Astrocyte (in vitro differentiated cells and primary cell): ENCODE data around the gene AHNAK. TPM values are rescaled to one million over a fixed set of nuclear protein-coding genes. Genes with fewer than 3 reads are reported as not detected.

ENCODE experiments used
- DNase-seq: peaks from one replicate; pipeline ENCODE4 v3.0.0-alpha.2; 2010; ENCODE audit warnings: low read depth
- FAIRE-seq: peaks from 2 replicates; lab custom pipeline; 2011; peaks lifted over from hg19 to GRCh38; lab: Jason Lieb, UNC
- H2AFZ ChIP-seq: 2 replicates; pipeline ENCODE4 v1.6.0; 2012; ENCODE audit warnings: low read depth, low read length, inconsistent platforms
- H3K27ac ChIP-seq: 2 replicates; pipeline ENCODE4 v1.5.1; 2011; ENCODE audit warnings: low read depth, low read length, inconsistent platforms
- H3K27me3 ChIP-seq: 2 replicates; pipeline ENCODE4 v1.6.0; 2011; ENCODE audit warnings: low read length, inconsistent platforms; ENCODE audit not compliant: insufficient read depth
- H3K36me3 ChIP-seq: 2 replicates; pipeline ENCODE4 v1.5.1; 2011; ENCODE audit warnings: low read length, inconsistent platforms; ENCODE audit not compliant: insufficient read depth
- H3K4me1 ChIP-seq: 2 replicates; pipeline ENCODE4 v1.5.1; 2011; ENCODE audit warnings: low read length, inconsistent platforms; ENCODE audit not compliant: insufficient read depth
- H3K4me2 ChIP-seq: 2 replicates; pipeline ENCODE4 v1.6.0; 2012; ENCODE audit warnings: low read length, inconsistent platforms
- H3K4me3 ChIP-seq: 2 replicates; pipeline ENCODE4 v1.5.1; 2011; ENCODE audit warnings: low read depth, mild to moderate bottlenecking, low read length, inconsistent platforms; ENCODE audit not compliant: insufficient read depth
- H3K79me2 ChIP-seq: 2 replicates; pipeline ENCODE4 v1.6.0; 2012; ENCODE audit warnings: mild to moderate bottlenecking, low read length, inconsistent platforms; ENCODE audit not compliant: insufficient read depth
- H3K9ac ChIP-seq: 2 replicates; pipeline ENCODE4 v1.6.0; 2012; ENCODE audit warnings: mild to moderate bottlenecking, low read length, inconsistent platforms
- H3K9me3 ChIP-seq: 2 replicates; pipeline ENCODE4 v1.5.1; 2012; ENCODE audit warnings: low read depth, mild to moderate bottlenecking, low read length, inconsistent platforms; ENCODE audit not compliant: insufficient read depth
- H4K20me1 ChIP-seq: 2 replicates; pipeline ENCODE4 v1.6.0; 2012; ENCODE audit warnings: low read length, inconsistent platforms; ENCODE audit not compliant: insufficient read depth
- H3K27ac Mint-ChIP-seq: one replicate; pipeline ENCODE4 v1.8.0; 2021; ENCODE audit warnings: mild to moderate bottlenecking, mixed read lengths; ENCODE audit not compliant: unreplicated experiment
- H3K27me3 Mint-ChIP-seq: one replicate; pipeline ENCODE4 v1.8.0; 2021; ENCODE audit warnings: low read depth, mixed read lengths; ENCODE audit not compliant: unreplicated experiment
- H3K36me3 Mint-ChIP-seq: one replicate; pipeline ENCODE4 v1.8.0; 2021; ENCODE audit warnings: low read depth, mixed read lengths; ENCODE audit not compliant: unreplicated experiment
- H3K4me1 Mint-ChIP-seq: one replicate; pipeline ENCODE4 v1.8.0; 2021; ENCODE audit warnings: low read depth, mixed read lengths; ENCODE audit not compliant: unreplicated experiment
- H3K4me3 Mint-ChIP-seq: one replicate; pipeline ENCODE4 v1.8.0; 2021; ENCODE audit warnings: mild to moderate bottlenecking, moderate library complexity, mixed read lengths; ENCODE audit not compliant: unreplicated experiment
- H3K9me3 Mint-ChIP-seq: one replicate; pipeline ENCODE4 v1.8.0; 2021; ENCODE audit warnings: mild to moderate bottlenecking, mixed read lengths; ENCODE audit not compliant: unreplicated experiment
- EZH2 ChIP-seq: IDR thresholded peaks from 2 replicates; pipeline ENCODE4 v1.6.1; 2012; ENCODE audit warnings: mild to moderate bottlenecking, low read length, inconsistent platforms; ENCODE audit not compliant: insufficient read depth
- total RNA-seq: library from RNA; stranded (reverse); gene quantifications from 2 replicates; pipeline ENCODE4 v1.2.1, GENCODE V29; 2021
- TF ChIP-seq, protein P1 (sequence below): IDR thresholded peaks from 2 replicates; pipeline ENCODE4 v1.5.1; 2011; ENCODE audit warnings: low read depth, mild to moderate bottlenecking, inconsistent platforms, low read length, moderate library complexity; ENCODE audit not compliant: insufficient read depth

Gene AHNAK
- total RNA-seq, 1 donor from 2014 or later: 378 TPM

DNA sequence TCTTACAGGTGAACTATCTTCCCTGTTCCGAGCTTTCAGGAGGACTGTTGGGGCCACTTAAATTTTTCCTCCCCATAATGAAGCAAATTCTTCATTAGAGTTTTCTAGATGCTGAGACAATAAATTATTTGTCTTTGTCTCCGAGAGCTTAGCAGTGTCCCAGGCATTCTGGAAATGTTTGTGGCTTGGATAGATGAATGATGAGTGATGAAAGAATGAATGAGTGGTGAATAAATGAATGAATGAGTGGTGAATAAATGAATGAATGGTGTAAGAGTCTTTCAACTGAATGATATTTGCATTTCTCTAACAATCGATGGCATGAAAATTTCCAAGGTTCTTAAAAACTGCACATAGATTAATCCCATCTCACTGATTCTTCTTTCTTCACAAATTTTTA, 52.8 kb downstream of the AHNAK start:
- FAIRE-seq (no peak), DNase-seq (no peak)
- Histone ChIP-seq H2AFZ (no peak overlapping the region), H4K20me1 (no peaks in the 10 kb centered on the region), H3K4me3 (no peak overlapping the region), H3K9me3 (no peaks in the 10 kb centered on the region), H3K4me1 (peaks cover 10% of the 10 kb centered on the region), H3K27me3 (no peaks in the 10 kb centered on the region), H3K4me2 (no peak overlapping the region), H3K79me2 (no peaks in the 10 kb centered on the region), H3K36me3 (no peaks in the 10 kb centered on the region), H3K27ac (no peak overlapping the region), H3K9ac (no peak overlapping the region)
- no peak overlapping the region for H3K27ac Mint-ChIP-seq
- no peaks in the 10 kb centered on the region for H3K9me3 Mint-ChIP-seq
- H3K4me1 Mint-ChIP-seq: no peaks in the 10 kb centered on the region
- peaks cover 7% of the 10 kb centered on the region for H3K27me3 Mint-ChIP-seq
- peaks cover 4% of the 10 kb centered on the region for H3K36me3 Mint-ChIP-seq
- H3K4me3 Mint-ChIP-seq: no peak overlapping the region
- TF ChIP-seq, protein P1, sequence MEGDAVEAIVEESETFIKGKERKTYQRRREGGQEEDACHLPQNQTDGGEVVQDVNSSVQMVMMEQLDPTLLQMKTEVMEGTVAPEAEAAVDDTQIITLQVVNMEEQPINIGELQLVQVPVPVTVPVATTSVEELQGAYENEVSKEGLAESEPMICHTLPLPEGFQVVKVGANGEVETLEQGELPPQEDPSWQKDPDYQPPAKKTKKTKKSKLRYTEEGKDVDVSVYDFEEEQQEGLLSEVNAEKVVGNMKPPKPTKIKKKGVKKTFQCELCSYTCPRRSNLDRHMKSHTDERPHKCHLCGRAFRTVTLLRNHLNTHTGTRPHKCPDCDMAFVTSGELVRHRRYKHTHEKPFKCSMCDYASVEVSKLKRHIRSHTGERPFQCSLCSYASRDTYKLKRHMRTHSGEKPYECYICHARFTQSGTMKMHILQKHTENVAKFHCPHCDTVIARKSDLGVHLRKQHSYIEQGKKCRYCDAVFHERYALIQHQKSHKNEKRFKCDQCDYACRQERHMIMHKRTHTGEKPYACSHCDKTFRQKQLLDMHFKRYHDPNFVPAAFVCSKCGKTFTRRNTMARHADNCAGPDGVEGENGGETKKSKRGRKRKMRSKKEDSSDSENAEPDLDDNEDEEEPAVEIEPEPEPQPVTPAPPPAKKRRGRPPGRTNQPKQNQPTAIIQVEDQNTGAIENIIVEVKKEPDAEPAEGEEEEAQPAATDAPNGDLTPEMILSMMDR: no peak
- no peak for TF ChIP-seq EZH2

DNA sequence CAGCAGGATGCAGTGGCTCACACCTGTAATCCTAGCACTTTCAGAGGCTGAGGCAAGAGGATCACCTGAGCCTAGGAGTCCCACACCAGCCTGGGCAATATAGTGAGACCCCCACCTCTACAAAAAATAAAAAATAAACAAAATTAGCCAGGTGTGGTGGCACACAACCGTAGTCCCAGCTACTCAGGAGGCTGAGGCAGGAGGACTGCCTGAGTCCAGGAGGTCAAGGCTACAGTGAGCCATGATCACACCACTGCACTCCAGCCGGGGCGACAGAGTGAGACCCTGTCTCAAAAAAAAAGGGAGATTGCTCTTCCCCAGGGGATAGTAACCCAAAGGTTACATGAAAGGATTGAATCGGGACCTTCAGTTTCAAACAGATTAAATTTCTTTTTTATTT, 54.0 kb downstream of the AHNAK start:
- no peak overlapping the region for H3K27ac ChIP-seq
- H4K20me1 ChIP-seq: no peaks in the 10 kb centered on the region
- no peak for TF ChIP-seq EZH2
- TF ChIP-seq, protein P1: no peak
- no peak for FAIRE-seq
- no peaks in the 10 kb centered on the region for H3K27me3 ChIP-seq
- H3K4me3 Mint-ChIP-seq: no peak overlapping the region
- no peak overlapping the region for H3K4me3 ChIP-seq
- no peak overlapping the region for H3K9ac ChIP-seq
- H3K79me2 ChIP-seq: no peaks in the 10 kb centered on the region
- no peak overlapping the region for H3K27ac Mint-ChIP-seq
- H3K4me1 Mint-ChIP-seq: no peaks in the 10 kb centered on the region
- H3K4me2 ChIP-seq: no peak overlapping the region
- H3K4me1 ChIP-seq: peaks cover 10% of the 10 kb centered on the region
- H2AFZ ChIP-seq: no peak overlapping the region
- H3K36me3 Mint-ChIP-seq: peaks cover 4% of the 10 kb centered on the region
- no peaks in the 10 kb centered on the region for H3K9me3 ChIP-seq
- no peaks in the 10 kb centered on the region for H3K36me3 ChIP-seq
- H3K9me3 Mint-ChIP-seq: no peaks in the 10 kb centered on the region
- H3K27me3 Mint-ChIP-seq: peaks cover 7% of the 10 kb centered on the region
- no peak for DNase-seq

DNA sequence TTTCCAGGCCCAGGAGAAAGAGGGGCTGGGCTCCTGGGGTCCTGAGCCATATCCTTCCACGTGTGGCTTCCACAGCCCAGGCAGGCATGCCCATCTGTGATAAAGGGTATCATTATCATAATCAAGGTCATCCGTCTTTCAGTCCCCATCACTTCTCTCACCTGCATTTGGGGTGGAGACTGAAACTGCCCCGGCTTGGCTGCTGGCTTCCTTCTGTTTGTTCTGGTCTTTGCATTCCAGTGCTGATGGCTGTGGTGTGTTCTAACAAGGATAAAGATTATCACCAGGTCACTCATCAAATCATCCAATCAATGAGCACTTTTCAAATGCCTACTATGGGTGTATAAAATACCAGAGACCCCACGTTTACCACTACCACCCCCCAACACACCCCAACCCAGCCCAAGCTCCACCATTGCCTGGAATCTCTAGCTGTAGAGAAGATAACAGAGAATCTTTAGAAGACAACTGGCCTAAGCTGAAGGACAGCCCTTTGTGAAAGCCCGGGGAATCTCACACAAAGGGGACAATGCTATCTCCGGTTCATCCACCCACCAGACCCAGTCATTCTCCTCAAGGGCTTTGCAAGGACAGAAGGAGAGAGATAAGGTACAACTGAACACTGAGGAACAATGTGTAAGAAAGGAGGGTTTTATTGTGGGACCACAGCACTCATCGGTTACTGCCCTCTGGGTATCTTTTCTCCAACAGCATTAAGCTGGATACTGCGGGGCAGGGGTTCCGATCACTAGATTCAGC, 54.9 kb downstream of the AHNAK start:
- Mint-ChIP-seq H3K36me3 (peaks cover 8% of the 10 kb centered on the region), H3K9me3 (no peaks in the 10 kb centered on the region), H3K4me3 (no peak overlapping the region), H3K27ac (no peak overlapping the region), H3K4me1 (no peaks in the 10 kb centered on the region), H3K27me3 (peaks cover 12% of the 10 kb centered on the region)
- no peak for TF ChIP-seq EZH2
- TF ChIP-seq, protein P1: no peak
- Histone ChIP-seq H3K9me3 (no peaks in the 10 kb centered on the region), H3K9ac (no peak overlapping the region), H3K27ac (no peak overlapping the region), H3K4me2 (no peak overlapping the region), H3K79me2 (no peaks in the 10 kb centered on the region), H2AFZ (no peak overlapping the region), H3K4me3 (no peak overlapping the region), H4K20me1 (no peaks in the 10 kb centered on the region), H3K27me3 (no peaks in the 10 kb centered on the region), H3K4me1 (peaks cover 3% of the 10 kb centered on the region), H3K36me3 (no peaks in the 10 kb centered on the region)
- no peak for DNase-seq
- no peak for FAIRE-seq
